T1000 (cell line): ENCODE data around the gene MARK4.

Experiments used
- DNase-seq: peaks from one replicate; lab custom pipeline; 2025; ENCODE audit warnings: mixed read lengths; lab: John Stamatoyannopoulos, UW

The MARK4 gene

GRCh38 chr19:45340899-45341453, 89.9 kb downstream of the MARK4 start:
- no peak for DNase-seq

GRCh38 chr19:45342911-45343310, 91.8 kb downstream of the MARK4 start:
- no peak for DNase-seq

GRCh38 chr19:45344621-45345505, 93.8 kb downstream of the MARK4 start:
- no peak for DNase-seq

GRCh38 chr19:45345506-45345860, 94.4 kb downstream of the MARK4 start:
- no peak for DNase-seq

- no peak for DNase-seq
These were observed 95.4 kb downstream of the MARK4 start for GRCh38 chr19:45346449-45346848.

GRCh38 chr19:45347570-45348366, 96.7 kb downstream of the MARK4 start:
- DNase-seq, result no peak

- no peak for DNase-seq
These were observed 97.5 kb downstream of the MARK4 start for GRCh38 chr19:45348367-45349125.

- DNase-seq, result no peak
These were observed 98.0 kb downstream of the MARK4 start for GRCh38 chr19:45349126-45349415.

GRCh38 chr19:45349430-45349941, 98.4 kb downstream of the MARK4 start:
- no peak for DNase-seq

GRCh38 chr19:45350477-45351058, 99.5 kb downstream of the MARK4 start:
- no peak for DNase-seq

GRCh38 chr19:45351401-45351952, 100.4 kb downstream of the MARK4 start:
- no peak for DNase-seq

- DNase-seq, result no peak
These were observed 101.0 kb downstream of the MARK4 start for GRCh38 chr19:45352062-45352461.

GRCh38 chr19:45352471-45352870, 101.4 kb downstream of the MARK4 start:
- DNase-seq, result no peak

GRCh38 chr19:45352914-45353796, 102.1 kb downstream of the MARK4 start:
- no peak for DNase-seq

GRCh38 chr19:45354241-45354842, 103.3 kb downstream of the MARK4 start:
- DNase-seq, result no peak
